ENCODE measurements around the gene PFDN1.

PFDN1 gene

GRCh38 chr5:140303966-140304365, 1.1 kb upstream of the PFDN1 start:
- H3K27me3 ChIP-seq (ENCODE audit: insufficient read depth, low read length) = no peaks in the 10 kb centered on the region
- H3K79me2 ChIP-seq (ENCODE audit: insufficient read depth, low read length) = peaks cover 23% of the 10 kb centered on the region
- no peak overlapping the region for H3K4me2 ChIP-seq (ENCODE audit: low read length)
- peaks cover 11% of the 10 kb centered on the region; the same call in 1 of the 2 replicates for H3K36me3 ChIP-seq (ENCODE audit: insufficient read depth, low read length)
- TF ChIP-seq, protein P1, sequence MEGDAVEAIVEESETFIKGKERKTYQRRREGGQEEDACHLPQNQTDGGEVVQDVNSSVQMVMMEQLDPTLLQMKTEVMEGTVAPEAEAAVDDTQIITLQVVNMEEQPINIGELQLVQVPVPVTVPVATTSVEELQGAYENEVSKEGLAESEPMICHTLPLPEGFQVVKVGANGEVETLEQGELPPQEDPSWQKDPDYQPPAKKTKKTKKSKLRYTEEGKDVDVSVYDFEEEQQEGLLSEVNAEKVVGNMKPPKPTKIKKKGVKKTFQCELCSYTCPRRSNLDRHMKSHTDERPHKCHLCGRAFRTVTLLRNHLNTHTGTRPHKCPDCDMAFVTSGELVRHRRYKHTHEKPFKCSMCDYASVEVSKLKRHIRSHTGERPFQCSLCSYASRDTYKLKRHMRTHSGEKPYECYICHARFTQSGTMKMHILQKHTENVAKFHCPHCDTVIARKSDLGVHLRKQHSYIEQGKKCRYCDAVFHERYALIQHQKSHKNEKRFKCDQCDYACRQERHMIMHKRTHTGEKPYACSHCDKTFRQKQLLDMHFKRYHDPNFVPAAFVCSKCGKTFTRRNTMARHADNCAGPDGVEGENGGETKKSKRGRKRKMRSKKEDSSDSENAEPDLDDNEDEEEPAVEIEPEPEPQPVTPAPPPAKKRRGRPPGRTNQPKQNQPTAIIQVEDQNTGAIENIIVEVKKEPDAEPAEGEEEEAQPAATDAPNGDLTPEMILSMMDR (IDR thresholded peaks at IDR 0.05; ENCODE audit: low read length) = no peak
- TF ChIP-seq EZH2 (IDR thresholded peaks at IDR 0.05; ENCODE audit: borderline replicate concordance, low read length) = no peak
- H3K4me1 ChIP-seq (ENCODE audit: insufficient read depth, low read length, severe bottlenecking) = peaks cover 21% of the 10 kb centered on the region
- H2AFZ ChIP-seq (ENCODE audit: low read length) = no peak overlapping the region
- no peaks in the 10 kb centered on the region for H3K9me3 ChIP-seq (ENCODE audit: low read length)
- no peaks in the 10 kb centered on the region for H3K9me2 ChIP-seq (ENCODE audit: low read depth, low read length)
- no peak overlapping the region for H3K4me3 ChIP-seq (ENCODE audit: low read depth, low read length, poor library complexity, severe bottlenecking)
- H4K20me1 ChIP-seq (ENCODE audit: insufficient read depth, low read length) = no peaks in the 10 kb centered on the region
- no peak overlapping the region for H3K9ac ChIP-seq (ENCODE audit: low read length)
- H3K27ac ChIP-seq (ENCODE audit: low read depth, low read length, poor library complexity, severe bottlenecking) = no peak overlapping the region
- H3F3A ChIP-seq (ENCODE audit: insufficient read depth, low read length) = no peaks in the 10 kb centered on the region

- H3K9me3 ChIP-seq (ENCODE audit: low read length) = no peaks in the 10 kb centered on the region
- peaks cover 39% of the 10 kb centered on the region for H3K4me1 ChIP-seq (ENCODE audit: insufficient read depth, low read length, severe bottlenecking)
- TF ChIP-seq, protein P1 (IDR thresholded peaks at IDR 0.05; ENCODE audit: low read length) = no peak
- no peak for TF ChIP-seq EZH2 (IDR thresholded peaks at IDR 0.05; ENCODE audit: borderline replicate concordance, low read length)
- no peak overlapping the region for H3K9ac ChIP-seq (ENCODE audit: low read length)
- 0 out of 2 replicates have a peak, but pooled peaks cover 5% of the 10 kb centered on the region for H3F3A ChIP-seq (ENCODE audit: insufficient read depth, low read length)
- H3K4me2 ChIP-seq (ENCODE audit: low read length) = peak overlapping the region; percentile 90; the same call in 1 of the 2 replicates
- peaks cover 28% of the 10 kb centered on the region for H3K36me3 ChIP-seq (ENCODE audit: insufficient read depth, low read length)
- H3K27ac ChIP-seq (ENCODE audit: low read depth, low read length, poor library complexity, severe bottlenecking) = no peak overlapping the region
- no peak overlapping the region for H3K4me3 ChIP-seq (ENCODE audit: low read depth, low read length, poor library complexity, severe bottlenecking)
- H3K27me3 ChIP-seq (ENCODE audit: insufficient read depth, low read length) = no peaks in the 10 kb centered on the region
- no peaks in the 10 kb centered on the region for H4K20me1 ChIP-seq (ENCODE audit: insufficient read depth, low read length)
- H3K79me2 ChIP-seq (ENCODE audit: insufficient read depth, low read length) = peaks cover 45% of the 10 kb centered on the region
- no peak overlapping the region for H2AFZ ChIP-seq (ENCODE audit: low read length)
- H3K9me2 ChIP-seq (ENCODE audit: low read depth, low read length) = no peaks in the 10 kb centered on the region
Observed at GRCh38 chr5:140301136-140301535, 1.8 kb downstream of the PFDN1 start.

DNA sequence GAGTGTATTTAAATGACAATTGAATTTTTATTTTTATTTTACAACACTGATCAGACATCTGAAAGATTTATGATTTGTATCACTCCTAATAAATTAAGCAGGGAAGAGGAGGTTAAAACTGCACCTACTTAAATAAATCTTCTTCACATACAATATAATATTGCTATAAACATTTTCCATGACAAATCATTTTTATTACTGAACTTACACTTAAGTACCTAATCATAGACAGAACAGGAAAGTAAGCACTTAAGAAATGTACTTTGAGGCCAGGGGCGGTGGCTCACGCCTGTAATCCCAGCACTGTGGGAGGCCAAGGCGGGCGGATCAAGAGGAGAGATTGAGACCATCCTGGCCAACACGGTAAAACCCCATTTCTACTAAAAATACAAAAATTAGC, 3.8 kb downstream of the PFDN1 start:
- TF ChIP-seq, protein P1 (IDR thresholded peaks at IDR 0.05; ENCODE audit: low read length) = no peak
- no peak for TF ChIP-seq EZH2 (IDR thresholded peaks at IDR 0.05; ENCODE audit: borderline replicate concordance, low read length)
- H3K9me2 ChIP-seq (ENCODE audit: low read depth, low read length) = no peaks in the 10 kb centered on the region
- no peak overlapping the region for H3K9ac ChIP-seq (ENCODE audit: low read length)
- H3K4me2 ChIP-seq (ENCODE audit: low read length) = no peak overlapping the region
- no peaks in the 10 kb centered on the region for H3K9me3 ChIP-seq (ENCODE audit: low read length)
- peaks cover 60% of the 10 kb centered on the region for H3K4me1 ChIP-seq (ENCODE audit: insufficient read depth, low read length, severe bottlenecking)
- peaks cover 65% of the 10 kb centered on the region for H3K79me2 ChIP-seq (ENCODE audit: insufficient read depth, low read length)
- no peaks in the 10 kb centered on the region for H4K20me1 ChIP-seq (ENCODE audit: insufficient read depth, low read length)
- H3F3A ChIP-seq (ENCODE audit: insufficient read depth, low read length) = peaks cover 15% of the 10 kb centered on the region
- H3K27me3 ChIP-seq (ENCODE audit: insufficient read depth, low read length) = no peaks in the 10 kb centered on the region
- H3K36me3 ChIP-seq (ENCODE audit: insufficient read depth, low read length) = peaks cover 28% of the 10 kb centered on the region
- H3K4me3 ChIP-seq (ENCODE audit: low read depth, low read length, poor library complexity, severe bottlenecking) = no peak overlapping the region
- no peak overlapping the region for H2AFZ ChIP-seq (ENCODE audit: low read length)
- H3K27ac ChIP-seq (ENCODE audit: low read depth, low read length, poor library complexity, severe bottlenecking) = no peak overlapping the region
